Measurements from ENCODE around the gene ASRGL1.
"Not testable (repeated sequence)": the region's sequence is repeated elsewhere in the genome, so short reads cannot be mapped to it uniquely, and the experiment has no call there.

The ASRGL1 gene

GRCh38 chr11:62352355-62353336 is 15.4 kb downstream of the ASRGL1 start:
- no peak for DNase-seq

GRCh38 chr11:62353841-62354240 is 16.6 kb downstream of the ASRGL1 start:
- DNase-seq, result no peak

GRCh38 chr11:62358273-62358672 is 21.0 kb downstream of the ASRGL1 start:
- no peak for DNase-seq

GRCh38 chr11:62359475-62359874 is 22.2 kb downstream of the ASRGL1 start:
- no peak for DNase-seq

- no peak for DNase-seq
These were observed 23.4 kb downstream of the ASRGL1 start for GRCh38 chr11:62360685-62361084.

- not testable (repeated sequence) for DNase-seq
These were observed 31.7 kb downstream of the ASRGL1 start for GRCh38 chr11:62368861-62369477.

GRCh38 chr11:62370743-62371440 is 33.6 kb downstream of the ASRGL1 start:
- DNase-seq, result no peak

- DNase-seq, result no peak
These were observed 35.6 kb downstream of the ASRGL1 start for GRCh38 chr11:62372871-62373270.

- DNase-seq, result no peak
These were observed 36.3 kb downstream of the ASRGL1 start for GRCh38 chr11:62373464-62374119.

- no peak for DNase-seq
These were observed 37.6 kb downstream of the ASRGL1 start for GRCh38 chr11:62374801-62375200.

- peak; percentile 36 for DNase-seq
These were observed 41.3 kb downstream of the ASRGL1 start for GRCh38 chr11:62378459-62379063.

GRCh38 chr11:62379586-62379985 is 42.3 kb downstream of the ASRGL1 start:
- DNase-seq, result not testable (repeated sequence)

GRCh38 chr11:62380821-62381245 is 43.6 kb downstream of the ASRGL1 start:
- DNase-seq, result peak; percentile 65

GRCh38 chr11:62383822-62384221 is 46.6 kb downstream of the ASRGL1 start:
- DNase-seq, result no peak

GRCh38 chr11:62386083-62386482 is 48.8 kb downstream of the ASRGL1 start:
- DNase-seq, result not testable (repeated sequence)

GRCh38 chr11:62387381-62387780 is 50.1 kb downstream of the ASRGL1 start:
- DNase-seq, result no peak

GRCh38 chr11:62388999-62389398 is 51.8 kb downstream of the ASRGL1 start:
- no peak for DNase-seq

- DNase-seq, result no peak
These were observed 53.0 kb downstream of the ASRGL1 start for GRCh38 chr11:62390237-62390636.

GRCh38 chr11:62390722-62391121 is 53.5 kb downstream of the ASRGL1 start:
- no peak for DNase-seq

- DNase-seq, result no peak
These were observed 54.6 kb downstream of the ASRGL1 start for GRCh38 chr11:62391642-62392425.

GRCh38 chr11:62392506-62392905 is 55.3 kb downstream of the ASRGL1 start:
- no peak for DNase-seq
